ENCODE results near the gene MB21D2. TPM values are rescaled to one million over a fixed set of nuclear protein-coding genes. Genes with fewer than 3 reads are reported as not detected.

Gene MB21D2
- total RNA-seq, 1 experiment from 2014 or later: 19.7 TPM

GRCh38 chr3:192917404-192918274 lies at the start of gene MB21D2 (continued):
- TF ChIP-seq, protein P1, sequence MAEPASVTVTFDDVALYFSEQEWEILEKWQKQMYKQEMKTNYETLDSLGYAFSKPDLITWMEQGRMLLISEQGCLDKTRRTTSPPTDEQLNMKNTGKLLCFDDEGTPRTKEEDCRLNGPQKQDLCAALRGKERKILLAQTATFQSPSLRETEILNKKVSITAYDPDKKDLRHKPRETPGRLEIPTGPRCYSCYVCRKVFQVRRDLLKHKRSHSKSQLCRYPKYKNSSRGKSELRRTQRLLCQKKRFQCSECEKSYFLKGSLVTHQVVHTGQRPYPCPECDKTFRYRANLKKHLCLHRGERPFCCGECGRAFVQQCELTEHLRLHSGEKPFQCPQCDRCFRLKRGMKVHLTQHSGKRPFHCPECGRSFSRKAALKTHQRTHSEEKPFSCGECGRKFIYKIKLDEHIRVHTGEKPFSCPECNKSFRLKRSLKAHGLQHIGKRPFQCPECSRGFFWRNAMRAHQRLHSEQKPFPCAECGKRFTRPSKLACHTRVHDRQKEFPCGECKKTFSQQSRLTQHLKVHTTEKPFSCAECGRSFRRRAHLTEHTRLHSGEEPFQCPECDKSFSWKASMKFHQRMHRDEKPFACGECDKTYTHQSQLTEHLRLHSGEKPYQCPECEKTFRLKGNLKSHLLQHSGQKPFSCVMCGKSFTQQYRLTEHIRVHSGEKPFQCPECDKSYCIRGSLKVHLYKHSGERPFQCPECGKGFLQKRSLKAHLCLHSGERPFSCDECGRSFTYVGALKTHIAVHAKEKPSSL (CRISPR knock-in tag; conservative IDR thresholded peaks at IDR 0.05): no peak
- no peak; the same call in 1 of the 2 replicates for TF ChIP-seq ZNF138 (CRISPR knock-in tag; conservative IDR thresholded peaks at IDR 0.05)
- TF ChIP-seq SOX15 (CRISPR knock-in tag; IDR thresholded peaks at IDR 0.05): no peak
- TF ChIP-seq SP1 (CRISPR knock-in tag; conservative IDR thresholded peaks at IDR 0.05): no peak
- TF ChIP-seq FOXP4 (CRISPR knock-in tag; IDR thresholded peaks at IDR 0.05): peak; percentile 60
- TF ChIP-seq, protein P2, sequence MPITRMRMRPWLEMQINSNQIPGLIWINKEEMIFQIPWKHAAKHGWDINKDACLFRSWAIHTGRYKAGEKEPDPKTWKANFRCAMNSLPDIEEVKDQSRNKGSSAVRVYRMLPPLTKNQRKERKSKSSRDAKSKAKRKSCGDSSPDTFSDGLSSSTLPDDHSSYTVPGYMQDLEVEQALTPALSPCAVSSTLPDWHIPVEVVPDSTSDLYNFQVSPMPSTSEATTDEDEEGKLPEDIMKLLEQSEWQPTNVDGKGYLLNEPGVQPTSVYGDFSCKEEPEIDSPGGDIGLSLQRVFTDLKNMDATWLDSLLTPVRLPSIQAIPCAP (CRISPR knock-in tag; IDR thresholded peaks at IDR 0.05): no peak
- TF ChIP-seq HMGXB4 (CRISPR knock-in tag; IDR thresholded peaks at IDR 0.05): peak; percentile 79; the same call in 1 of the 2 replicates
- no peak for TF ChIP-seq ZMAT4 (CRISPR knock-in tag; IDR thresholded peaks at IDR 0.05)
- no peak for TF ChIP-seq ZNF232 (CRISPR knock-in tag; IDR thresholded peaks at IDR 0.05)
- TF ChIP-seq, protein P3, sequence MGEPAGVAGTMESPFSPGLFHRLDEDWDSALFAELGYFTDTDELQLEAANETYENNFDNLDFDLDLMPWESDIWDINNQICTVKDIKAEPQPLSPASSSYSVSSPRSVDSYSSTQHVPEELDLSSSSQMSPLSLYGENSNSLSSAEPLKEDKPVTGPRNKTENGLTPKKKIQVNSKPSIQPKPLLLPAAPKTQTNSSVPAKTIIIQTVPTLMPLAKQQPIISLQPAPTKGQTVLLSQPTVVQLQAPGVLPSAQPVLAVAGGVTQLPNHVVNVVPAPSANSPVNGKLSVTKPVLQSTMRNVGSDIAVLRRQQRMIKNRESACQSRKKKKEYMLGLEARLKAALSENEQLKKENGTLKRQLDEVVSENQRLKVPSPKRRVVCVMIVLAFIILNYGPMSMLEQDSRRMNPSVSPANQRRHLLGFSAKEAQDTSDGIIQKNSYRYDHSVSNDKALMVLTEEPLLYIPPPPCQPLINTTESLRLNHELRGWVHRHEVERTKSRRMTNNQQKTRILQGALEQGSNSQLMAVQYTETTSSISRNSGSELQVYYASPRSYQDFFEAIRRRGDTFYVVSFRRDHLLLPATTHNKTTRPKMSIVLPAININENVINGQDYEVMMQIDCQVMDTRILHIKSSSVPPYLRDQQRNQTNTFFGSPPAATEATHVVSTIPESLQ (CRISPR knock-in tag; IDR thresholded peaks at IDR 0.05): no peak
- TF ChIP-seq FOXK1 (CRISPR knock-in tag; IDR thresholded peaks at IDR 0.05): peak; percentile 69; the same call in 1 of the 2 replicates
- TF ChIP-seq E2F5 (CRISPR knock-in tag; IDR thresholded peaks at IDR 0.05): no peak
- TF ChIP-seq ZNF423 (CRISPR knock-in tag; IDR thresholded peaks at IDR 0.05): no peak
- TF ChIP-seq ZNF671 (CRISPR knock-in tag; IDR thresholded peaks at IDR 0.05): no peak
- no peak for TF ChIP-seq ZNF121 (CRISPR knock-in tag; IDR thresholded peaks at IDR 0.05)
- TF ChIP-seq GTF2I (CRISPR knock-in tag; conservative IDR thresholded peaks at IDR 0.05): no peak
- no peak; the same call in 1 of the 2 replicates for TF ChIP-seq TP53 (CRISPR knock-in tag; IDR thresholded peaks at IDR 0.05)
- TF ChIP-seq, protein P4, sequence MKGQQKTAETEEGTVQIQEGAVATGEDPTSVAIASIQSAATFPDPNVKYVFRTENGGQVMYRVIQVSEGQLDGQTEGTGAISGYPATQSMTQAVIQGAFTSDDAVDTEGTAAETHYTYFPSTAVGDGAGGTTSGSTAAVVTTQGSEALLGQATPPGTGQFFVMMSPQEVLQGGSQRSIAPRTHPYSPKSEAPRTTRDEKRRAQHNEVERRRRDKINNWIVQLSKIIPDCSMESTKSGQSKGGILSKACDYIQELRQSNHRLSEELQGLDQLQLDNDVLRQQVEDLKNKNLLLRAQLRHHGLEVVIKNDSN (CRISPR knock-in tag; IDR thresholded peaks at IDR 0.05): no peak
- TF ChIP-seq TEAD1 (CRISPR knock-in tag; IDR thresholded peaks at IDR 0.05): no peak
- TF ChIP-seq MYBL2 (CRISPR knock-in tag; IDR thresholded peaks at IDR 0.05): no peak
- TF ChIP-seq ZNF512 (CRISPR knock-in tag; IDR thresholded peaks at IDR 0.05; ENCODE audit: borderline replicate concordance): no peak
- TF ChIP-seq NFE2L1 (CRISPR knock-in tag; IDR thresholded peaks at IDR 0.05): peak; percentile 69
- no peak for TF ChIP-seq OVOL2 (CRISPR knock-in tag; IDR thresholded peaks at IDR 0.05; ENCODE audit: borderline replicate concordance)
- 0 out of 2 replicates have a peak, but pooled peaks have one; percentile 34 for TF ChIP-seq JUN (CRISPR knock-in tag; IDR thresholded peaks at IDR 0.05)

Data from WTC11 (cell line).